OCI-LY7 (cell line): ENCODE data around the gene ZXDC. TPM values are rescaled to one million over a fixed set of nuclear protein-coding genes. Genes with fewer than 3 reads are reported as not detected.

ENCODE experiments used
- BruUV-seq: library from RNA; stranded (reverse); fragments of 400-500 nt; replicated peaks from 2 replicates; lab custom pipeline; 2021; lab: Mats Ljungman, UMichigan
- CTCF ChIA-PET: fragments of 300-600 bp; sonication (Branson Sonifier 250); formaldehyde crosslinking; loops from one replicate; lab custom pipeline; 2022; ENCODE audit warnings: antibody characterized with exemption; ENCODE audit not compliant: unreplicated experiment; lab: Charles Lee
- POLR2A ChIA-PET: fragments of 300-600 bp; sonication (Branson Sonifier 250); formaldehyde crosslinking; loops from one replicate; lab custom pipeline; 2022; ENCODE audit warnings: antibody characterized with exemption; lab: Charles Lee
- DNase-seq: peaks from one replicate; pipeline ENCODE4 v3.0.0-alpha.2; 2015; ENCODE audit warnings: low spot score
- H2AFZ ChIP-seq: fragments of 200-600 bp; sonication (generic), shearing (Covaris generic); 2 replicates; pipeline ENCODE4 v1.6.1; 2014; ENCODE audit warnings: mild to moderate bottlenecking, antibody characterized with exemption, low read length, moderate library complexity
- H3K27ac ChIP-seq: fragments of 200-600 bp; sonication (generic); 2 replicates; pipeline ENCODE4 v1.5.1; 2014; ENCODE audit warnings: mixed run types, low read depth, mild to moderate bottlenecking, moderate library complexity, low read length, inconsistent platforms; ENCODE audit not compliant: poor library complexity, severe bottlenecking
- H3K36me3 ChIP-seq: fragments of 200-600 bp; sonication (generic); 2 replicates; pipeline ENCODE4 v1.6.1; 2014; ENCODE audit warnings: mild to moderate bottlenecking, antibody characterized with exemption, low read length, moderate library complexity, mixed read lengths; ENCODE audit not compliant: insufficient read depth
- H3K4me1 ChIP-seq: fragments of 200-600 bp; sonication (generic); 2 replicates; pipeline ENCODE4 v1.5.1; 2014; ENCODE audit warnings: mild to moderate bottlenecking, low read length; ENCODE audit not compliant: insufficient read depth, poor library complexity, severe bottlenecking
- H3K4me2 ChIP-seq: fragments of 200-600 bp; sonication (generic); 2 replicates; pipeline ENCODE4 v1.6.1; 2014; ENCODE audit warnings: mild to moderate bottlenecking, low read length
- H3K4me3 ChIP-seq: fragments of 200-600 bp; sonication (generic); 2 replicates; pipeline ENCODE4 v1.5.1; 2014; ENCODE audit warnings: mild to moderate bottlenecking, low read depth, low read length; ENCODE audit not compliant: poor library complexity, severe bottlenecking
- H3K79me2 ChIP-seq: fragments of 200-600 bp; sonication (generic); 2 replicates; pipeline ENCODE4 v1.6.1; 2016; ENCODE audit warnings: low read depth, mild to moderate bottlenecking, low read length, moderate library complexity, mixed read lengths; ENCODE audit not compliant: insufficient read depth
- H3K9me2 ChIP-seq: fragments of 200-600 bp; sonication (generic); 2 replicates; pipeline ENCODE4 v1.6.1; 2016; ENCODE audit warnings: mild to moderate bottlenecking, low read length, mixed read lengths; ENCODE audit not compliant: insufficient read depth
- H3K9me3 ChIP-seq: fragments of 200-600 bp; sonication (generic); 2 replicates; pipeline ENCODE4 v1.6.1; 2014; ENCODE audit warnings: mild to moderate bottlenecking, mixed run types, low read length, mixed read lengths
- H4K20me1 ChIP-seq: fragments of 200-600 bp; sonication (generic); 2 replicates; pipeline ENCODE4 v1.6.1; 2014; ENCODE audit warnings: mild to moderate bottlenecking, antibody characterized with exemption, low read length, moderate library complexity, mixed read lengths; ENCODE audit not compliant: insufficient read depth
- EZH2phosphoT487 ChIP-seq: fragments of 200-600 bp; sonication (generic); IDR thresholded peaks from 2 replicates; pipeline ENCODE4 v1.6.1; 2018; ENCODE audit warnings: low read depth, borderline replicate concordance, mild to moderate bottlenecking, mixed run types, antibody characterized with exemption, low read length, moderate library complexity, mixed read lengths
- intact Hi-C: fragments of 100-400 bp; cut with micrococcal nuclease; formaldehyde crosslinking; loops from one replicate; pipeline ENCODE4 v1.10.0; 2022; ENCODE audit not compliant: unreplicated experiment
- total RNA-seq, 2 experiments: library from RNA; depleted of rRNA in 1 of 2; stranded (reverse); fragments of >200 nt in 1 of 2; shearing (Covaris generic) in 1 of 2; gene quantifications; 2 replicates each; pipeline ENCODE4 v1.2.3, GENCODE V29; 2014 to 2022
- TF ChIP-seq, protein P1 (sequence below): fragments of 200-600 bp; sonication (generic); conservative IDR thresholded peaks from 2 replicates; pipeline ENCODE4 v1.5.1; 2014; ENCODE audit warnings: mild to moderate bottlenecking, antibody characterized with exemption, low read length, moderate library complexity, mixed read lengths

ZXDC gene
- total RNA-seq, 2 experiments from 2014 or later = 32.2 to 34.9 TPM

DNA sequence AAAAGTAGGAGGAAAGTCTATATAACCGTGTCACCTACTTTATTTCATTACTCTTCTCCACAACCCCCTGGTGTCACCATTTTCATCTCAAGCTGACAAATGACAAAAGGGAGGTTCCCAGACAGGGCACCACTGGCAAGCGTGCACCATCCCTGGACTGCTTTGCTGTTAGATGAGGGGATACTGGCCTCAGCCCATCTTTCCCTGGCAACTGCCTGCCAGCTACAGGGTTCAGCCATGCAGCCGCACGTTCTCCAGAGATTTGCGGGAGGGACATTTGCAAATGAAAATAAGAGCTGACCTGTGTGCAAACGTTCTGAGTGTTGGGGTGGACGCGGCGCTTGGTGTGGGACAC is 41.2 kb upstream of the ZXDC start:
- intact Hi-C loops = no loop called here
- DNase-seq = no peak
- Histone ChIP-seq H3K4me2 (no peak overlapping the region), H3K9me3 (no peaks in the 10 kb centered on the region), H3K9me2 (no peaks in the 10 kb centered on the region), H4K20me1 (no peaks in the 10 kb centered on the region), H3K36me3 (no peaks in the 10 kb centered on the region), H3K4me3 (no peak overlapping the region), H3K27ac (no peak overlapping the region), H3K4me1 (no peaks in the 10 kb centered on the region), H2AFZ (no peak overlapping the region), H3K79me2 (no peaks in the 10 kb centered on the region)
- TF ChIP-seq, protein P1, sequence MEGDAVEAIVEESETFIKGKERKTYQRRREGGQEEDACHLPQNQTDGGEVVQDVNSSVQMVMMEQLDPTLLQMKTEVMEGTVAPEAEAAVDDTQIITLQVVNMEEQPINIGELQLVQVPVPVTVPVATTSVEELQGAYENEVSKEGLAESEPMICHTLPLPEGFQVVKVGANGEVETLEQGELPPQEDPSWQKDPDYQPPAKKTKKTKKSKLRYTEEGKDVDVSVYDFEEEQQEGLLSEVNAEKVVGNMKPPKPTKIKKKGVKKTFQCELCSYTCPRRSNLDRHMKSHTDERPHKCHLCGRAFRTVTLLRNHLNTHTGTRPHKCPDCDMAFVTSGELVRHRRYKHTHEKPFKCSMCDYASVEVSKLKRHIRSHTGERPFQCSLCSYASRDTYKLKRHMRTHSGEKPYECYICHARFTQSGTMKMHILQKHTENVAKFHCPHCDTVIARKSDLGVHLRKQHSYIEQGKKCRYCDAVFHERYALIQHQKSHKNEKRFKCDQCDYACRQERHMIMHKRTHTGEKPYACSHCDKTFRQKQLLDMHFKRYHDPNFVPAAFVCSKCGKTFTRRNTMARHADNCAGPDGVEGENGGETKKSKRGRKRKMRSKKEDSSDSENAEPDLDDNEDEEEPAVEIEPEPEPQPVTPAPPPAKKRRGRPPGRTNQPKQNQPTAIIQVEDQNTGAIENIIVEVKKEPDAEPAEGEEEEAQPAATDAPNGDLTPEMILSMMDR = no peak
- no peak for TF ChIP-seq EZH2phosphoT487
- no TSS peak for BruUV-seq
- ChIA-PET POLR2A (interaction anchor here (0.6 kb wide), 1 partner anchor 935 kb away, joined by 3 read pairs; no protein-coding TSS in a partner anchor), CTCF (no interaction called here)

DNA sequence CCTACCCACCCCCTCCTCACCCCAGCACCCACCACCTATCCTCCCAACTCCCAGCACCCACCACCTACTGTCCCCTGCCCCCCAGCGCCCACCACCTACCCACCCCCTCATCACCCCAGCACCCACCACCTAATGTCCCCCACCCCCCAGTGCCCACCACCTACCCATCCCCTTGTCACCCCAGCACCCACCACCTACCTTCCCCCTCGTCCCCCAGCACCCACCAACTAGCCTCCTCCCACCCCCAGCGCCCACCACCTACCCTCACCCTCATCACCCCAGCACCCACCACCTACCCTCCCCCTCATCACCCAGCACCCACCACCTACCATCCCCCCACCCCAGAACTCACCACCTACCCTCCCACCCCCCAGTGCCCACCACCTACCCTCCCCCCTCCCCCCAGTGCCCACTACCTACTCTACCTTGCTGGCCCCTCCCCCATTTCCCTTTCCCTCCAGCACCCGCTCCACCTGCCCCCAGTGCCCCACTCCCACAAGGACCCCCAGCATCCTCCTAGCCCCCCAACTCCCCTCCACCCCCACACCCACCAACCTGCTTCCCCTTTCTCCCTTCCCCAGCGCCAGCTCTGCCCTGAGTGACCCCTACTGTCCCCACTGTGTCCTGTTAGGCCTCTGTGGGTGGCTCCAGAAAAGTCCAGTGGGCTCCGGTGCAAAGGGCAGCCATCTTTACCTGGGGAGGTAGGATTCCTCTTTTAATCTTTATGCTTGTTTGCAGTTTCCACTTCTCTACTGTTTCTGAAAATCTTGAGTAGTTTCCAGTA is 40.7 kb upstream of the ZXDC start:
- no peak overlapping the region for H3K4me3 ChIP-seq
- H2AFZ ChIP-seq = no peak overlapping the region
- no peaks in the 10 kb centered on the region for H3K36me3 ChIP-seq
- TF ChIP-seq EZH2phosphoT487 = no peak
- TF ChIP-seq, protein P1 = no peak
- H3K79me2 ChIP-seq = no peaks in the 10 kb centered on the region
- H4K20me1 ChIP-seq = no peaks in the 10 kb centered on the region
- DNase-seq = no peak
- H3K4me1 ChIP-seq = no peaks in the 10 kb centered on the region
- ChIA-PET CTCF (no interaction called here), POLR2A (interaction anchor here (0.6 kb wide), 1 partner anchor 936 kb away, joined by 3 read pairs; no protein-coding TSS in a partner anchor)
- no TSS peak for BruUV-seq
- no peak overlapping the region for H3K4me2 ChIP-seq
- H3K27ac ChIP-seq = no peak overlapping the region
- intact Hi-C loops = no loop called here
- H3K9me2 ChIP-seq = no peaks in the 10 kb centered on the region
- no peaks in the 10 kb centered on the region for H3K9me3 ChIP-seq

DNA sequence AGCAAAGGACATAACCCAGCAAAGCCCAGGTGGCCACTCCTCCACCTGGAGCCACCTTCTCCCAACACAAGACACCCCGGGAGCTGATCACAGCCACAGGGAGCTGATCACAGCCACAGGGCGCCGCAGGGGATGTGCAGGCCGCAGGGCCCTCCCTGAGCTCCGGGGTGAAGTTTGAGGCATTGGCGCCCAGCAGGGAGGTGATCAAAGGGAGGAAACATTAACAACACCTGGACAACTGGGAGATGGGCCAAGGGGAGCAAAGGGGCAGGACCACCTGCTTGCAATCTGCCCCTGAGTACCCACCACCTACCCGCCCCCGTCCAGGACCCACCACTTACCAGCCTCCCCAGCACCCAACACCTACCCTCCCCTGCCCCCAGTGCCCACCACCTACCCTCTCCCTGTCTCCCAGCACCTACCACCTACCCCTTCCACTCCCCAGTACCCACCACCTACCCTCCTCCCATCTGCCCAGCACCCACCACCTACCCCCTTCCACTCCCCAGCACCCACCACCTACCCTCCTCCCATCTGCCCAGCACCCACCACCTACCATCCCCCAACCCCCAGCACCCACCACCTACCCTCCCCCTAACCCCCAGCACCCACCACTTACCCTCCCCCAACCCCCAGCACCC is 39.5 kb upstream of the ZXDC start:
- Histone ChIP-seq H3K27ac (no peak overlapping the region), H2AFZ (no peak overlapping the region), H3K9me2 (no peaks in the 10 kb centered on the region), H3K79me2 (no peaks in the 10 kb centered on the region), H3K4me2 (no peak overlapping the region), H4K20me1 (no peaks in the 10 kb centered on the region), H3K36me3 (no peaks in the 10 kb centered on the region), H3K9me3 (no peaks in the 10 kb centered on the region), H3K4me3 (no peak overlapping the region), H3K4me1 (no peaks in the 10 kb centered on the region)
- CTCF ChIA-PET = no interaction called here
- intact Hi-C loops = no loop called here
- DNase-seq = no peak
- no TSS peak for BruUV-seq
- TF ChIP-seq EZH2phosphoT487 = no peak
- TF ChIP-seq, protein P1 = no peak
- POLR2A ChIA-PET = no interaction called here
